GM19025 (cell line): ENCODE measurements around the gene GNAZ.

ENCODE experiments used
- ATAC-seq: cut with Tn5 transposase; IDR thresholded peaks from one replicate; pipeline ENCODE4 v1.9.1; 2021; ENCODE audit warnings: mild to moderate bottlenecking, low read depth, moderate library complexity; ENCODE audit not compliant: unreplicated experiment

GNAZ gene

GRCh38 chr22:23166841-23167616 lies 96.7 kb downstream of the GNAZ start:
- no peak for ATAC-seq

- no peak for ATAC-seq
Observed at GRCh38 chr22:23168391-23169042, 98.2 kb downstream of the GNAZ start.

GRCh38 chr22:23169043-23169406 lies 98.7 kb downstream of the GNAZ start:
- no peak for ATAC-seq
